Upper lobe of left lung (tissue), 4 donors: ENCODE measurements around the gene LYSET.

ENCODE experiments used
- EP300 ChIP-seq, 4 donors: sonication (generic); formaldehyde crosslinking; IDR thresholded peaks; one replicate each; pipeline ENCODE4 v1.5.1; 2017; ENCODE audit warnings: antibody characterized with exemption in 4 of 4, control low read depth in 2 of 4
- TF ChIP-seq, protein P1 (sequence below), 6 experiments: fragments of 450-650 bp in 4 of 6; fragments of 200-600 bp in 2 of 6; sonication (generic) in 2 of 6; IDR thresholded peaks; one replicate each; pipeline ENCODE4 v1.5.1; 2016 to 2019; ENCODE audit warnings: antibody characterized with exemption in 6 of 6

DNA sequence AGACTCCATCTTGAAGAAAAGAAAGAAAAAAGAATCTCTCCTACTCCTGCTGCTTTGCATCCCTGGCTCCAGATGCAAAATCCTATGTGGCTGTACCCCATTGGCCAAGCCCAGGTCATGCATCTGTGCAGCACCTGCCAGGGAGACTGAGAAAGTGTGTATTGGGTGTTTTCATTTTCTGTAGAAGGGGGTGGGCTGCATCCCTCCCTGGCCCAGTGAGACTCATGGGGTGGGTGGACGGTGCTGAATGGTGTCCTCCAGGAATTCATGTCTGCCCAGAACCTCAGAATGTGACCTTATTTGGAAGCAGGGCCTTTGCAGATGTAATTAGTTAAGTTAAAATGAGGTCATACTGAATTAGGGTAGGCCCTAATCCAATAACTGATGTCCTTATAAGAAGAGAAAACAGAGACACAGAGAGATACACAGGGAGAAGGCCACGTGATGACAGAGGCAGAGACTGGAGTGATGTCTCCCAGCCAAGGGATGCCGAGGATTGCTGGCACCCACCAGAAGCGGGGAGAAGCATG lies 23.6 kb upstream of the LYSET start:
- TF ChIP-seq EP300 (IDR thresholded peaks at IDR 0.05): no peak
- TF ChIP-seq, protein P1, sequence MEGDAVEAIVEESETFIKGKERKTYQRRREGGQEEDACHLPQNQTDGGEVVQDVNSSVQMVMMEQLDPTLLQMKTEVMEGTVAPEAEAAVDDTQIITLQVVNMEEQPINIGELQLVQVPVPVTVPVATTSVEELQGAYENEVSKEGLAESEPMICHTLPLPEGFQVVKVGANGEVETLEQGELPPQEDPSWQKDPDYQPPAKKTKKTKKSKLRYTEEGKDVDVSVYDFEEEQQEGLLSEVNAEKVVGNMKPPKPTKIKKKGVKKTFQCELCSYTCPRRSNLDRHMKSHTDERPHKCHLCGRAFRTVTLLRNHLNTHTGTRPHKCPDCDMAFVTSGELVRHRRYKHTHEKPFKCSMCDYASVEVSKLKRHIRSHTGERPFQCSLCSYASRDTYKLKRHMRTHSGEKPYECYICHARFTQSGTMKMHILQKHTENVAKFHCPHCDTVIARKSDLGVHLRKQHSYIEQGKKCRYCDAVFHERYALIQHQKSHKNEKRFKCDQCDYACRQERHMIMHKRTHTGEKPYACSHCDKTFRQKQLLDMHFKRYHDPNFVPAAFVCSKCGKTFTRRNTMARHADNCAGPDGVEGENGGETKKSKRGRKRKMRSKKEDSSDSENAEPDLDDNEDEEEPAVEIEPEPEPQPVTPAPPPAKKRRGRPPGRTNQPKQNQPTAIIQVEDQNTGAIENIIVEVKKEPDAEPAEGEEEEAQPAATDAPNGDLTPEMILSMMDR (IDR thresholded peaks at IDR 0.05): no peak
